SK-N-SH (cell line): ENCODE results near the gene SLC24A4. TPM values are rescaled to one million over a fixed set of nuclear protein-coding genes. Genes with fewer than 3 reads are reported as not detected.
"Not testable (repeated sequence)": the region's sequence is repeated elsewhere in the genome, so short reads cannot be mapped to it uniquely, and the experiment has no call there.

Experiments
- CTCF ChIA-PET: fragments of 300-600, 350-600 bp; formaldehyde crosslinking; extraction: SDS; loops from one replicate; lab custom pipeline; 2021; lab: Yijun Ruan, JAX
- POLR2A ChIA-PET: fragments of 350-600 bp; sonication (Branson Sonifier 250); formaldehyde crosslinking; extraction: SDS; loops from one replicate; lab custom pipeline; 2020; ENCODE audit warnings: antibody characterized with exemption, inconsistent platforms; lab: Yijun Ruan, JAX
- DNase-seq: peaks from one replicate; pipeline ENCODE4 v3.0.0; 2012
- H2AFZ ChIP-seq: fragments of 200-600 bp; sonication (generic); 2 replicates; pipeline ENCODE4 v1.8.1; 2016; ENCODE audit warnings: antibody characterized with exemption, mild to moderate bottlenecking, low read depth
- H3F3A ChIP-seq: fragments of 200-600 bp; sonication (generic); replicated peaks from 2 replicates; pipeline ENCODE3; 2016; ENCODE audit warnings: antibody characterized with exemption, mild to moderate bottlenecking; ENCODE audit not compliant: insufficient read depth
- H3K27ac ChIP-seq, 2 experiments: fragments of 200-500 bp in 1 of 2; fragments of 200-600 bp in 1 of 2; sonication (Bioruptor generic) in 1 of 2; sonication (generic), shearing (Covaris generic) in 1 of 2; 2 replicates each; pipeline versions ENCODE4 v1.5.1 to v1.6.1; 2014 to 2016; ENCODE audit warnings: low read depth in 2 of 2, inconsistent platforms in 1 of 2, low read length in 1 of 2, mild to moderate bottlenecking in 1 of 2, mixed read lengths in 1 of 2
- H3K27me3 ChIP-seq: fragments of 200-600 bp; sonication (generic), shearing (Covaris generic); 2 replicates; pipeline ENCODE4 v1.6.1; 2016; ENCODE audit warnings: mixed run types; ENCODE audit not compliant: insufficient read depth
- H3K36me3 ChIP-seq, 2 experiments: fragments of 200-500 bp in 1 of 2; fragments of 200-600 bp in 1 of 2; sonication (Bioruptor generic) in 1 of 2; sonication (generic) in 1 of 2; replicated peaks in 1 of 2; 2 replicates each; pipeline versions ENCODE3 to v1.5.1; 2014 to 2016; ENCODE audit warnings: low read length in 1 of 2, mild to moderate bottlenecking in 1 of 2; ENCODE audit not compliant: insufficient read depth in 2 of 2, control insufficient read depth in 1 of 2
- H3K4me1 ChIP-seq, 2 experiments: fragments of 200-500 bp in 1 of 2; fragments of 200-600 bp in 1 of 2; sonication (Bioruptor generic) in 1 of 2; sonication (generic), shearing (Covaris generic) in 1 of 2; 2 replicates each; pipeline versions ENCODE4 v1.5.1 to v1.6.1; 2014 to 2016; ENCODE audit warnings: low read depth in 1 of 2, low read length in 1 of 2, mixed run types in 1 of 2; ENCODE audit not compliant: insufficient read depth in 2 of 2, control insufficient read depth in 1 of 2
- H3K4me2 ChIP-seq: fragments of 200-600 bp; sonication (generic), shearing (Covaris generic); 2 replicates; pipeline ENCODE4 v1.6.1; 2017; ENCODE audit warnings: mixed run types
- H3K4me3 ChIP-seq, 2 experiments: fragments of 200-500 bp in 1 of 2; fragments of 200-600 bp in 1 of 2; sonication (Bioruptor generic) in 1 of 2; sonication (generic), shearing (Covaris generic) in 1 of 2; 2 replicates each; pipeline versions ENCODE4 v1.5.1 to v1.8.1; 2014 to 2016; ENCODE audit warnings: low read depth in 2 of 2, inconsistent platforms in 1 of 2, low read length in 1 of 2, mild to moderate bottlenecking in 1 of 2, mixed read lengths in 1 of 2, moderate library complexity in 1 of 2
- H3K79me2 ChIP-seq: fragments of 200-600 bp; sonication (generic); 2 replicates; pipeline ENCODE4 v1.8.1; 2017; ENCODE audit warnings: mild to moderate bottlenecking; ENCODE audit not compliant: insufficient read depth
- H3K9ac ChIP-seq: fragments of 200-600 bp; sonication (generic); 2 replicates; pipeline ENCODE4 v1.6.1; 2017; ENCODE audit warnings: mixed run types
- H3K9me2 ChIP-seq: fragments of 200-600 bp; sonication (generic); 2 replicates; pipeline ENCODE4 v1.6.1; 2017; ENCODE audit warnings: mixed run types
- H3K9me3 ChIP-seq: fragments of 200-600 bp; sonication (generic); 2 replicates; pipeline ENCODE4 v1.6.1; 2017; ENCODE audit warnings: mixed run types, mild to moderate bottlenecking, moderate library complexity
- H4K20me1 ChIP-seq: fragments of 200-600 bp; sonication (generic); 2 replicates; pipeline ENCODE4 v1.6.1; 2017; ENCODE audit warnings: mild to moderate bottlenecking, mixed run types; ENCODE audit not compliant: insufficient read depth
- ELF1 ChIP-seq: IDR thresholded peaks from 2 replicates; pipeline ENCODE4 v1.4.0; 2012
- EP300 ChIP-seq, 2 experiments: IDR thresholded peaks; 2 replicates each; pipeline versions ENCODE4 v1.4.0 to v1.6.1; 2012; ENCODE audit warnings: borderline replicate concordance in 1 of 2, low read depth in 1 of 2, low read length in 1 of 2
- FOXJ3 ChIP-seq: sonication (generic); formaldehyde crosslinking; IDR thresholded peaks from 2 replicates; pipeline ENCODE4 v1.5.1; 2020; ENCODE audit warnings: mild to moderate bottlenecking, missing genetic modification reagents
- GABPA ChIP-seq: IDR thresholded peaks from 2 replicates; pipeline ENCODE4 v1.4.0; 2012; ENCODE audit warnings: low read depth, mild to moderate bottlenecking
- SMC3 ChIP-seq: IDR thresholded peaks from 2 replicates; pipeline ENCODE4 v1.6.1; 2012; ENCODE audit warnings: low read depth, low read length, improper control_type of control experiment
- TCF12 ChIP-seq: IDR thresholded peaks from 2 replicates; pipeline ENCODE4 v1.4.0; 2012
- TEAD4 ChIP-seq: IDR thresholded peaks from 2 replicates; pipeline ENCODE4 v1.4.0; 2012; ENCODE audit warnings: mild to moderate bottlenecking, borderline replicate concordance; ENCODE audit not compliant: insufficient read depth
- WGBS: methylation state at CpG from one replicate; pipeline ENCODE4 v1.1.6; 2017; ENCODE audit warnings: low lambda C conversion rate; 5-methylcytosine and 5-hydroxymethylcytosine counted together
- polyA plus RNA-seq, 3 experiments: library from polyadenylated mRNA; depleted of rRNA; stranded (reverse); fragments of >200 nt; gene quantifications; 2 replicates each; pipeline ENCODE4 v1.2.3, GENCODE V29; 2012
- TF ChIP-seq, protein P1 (sequence below): IDR thresholded peaks from 2 replicates; pipeline ENCODE4 v1.4.0; 2012; ENCODE audit warnings: low read depth, borderline replicate concordance
- TF ChIP-seq, protein P2 (sequence below): fragments of 150-350 bp; IDR thresholded peaks from 2 replicates; pipeline ENCODE4 v1.6.1; 2017; ENCODE audit warnings: antibody characterized with exemption, low read length, low read depth, borderline replicate concordance
- TF ChIP-seq, protein P3 (sequence below): IDR thresholded peaks from 2 replicates; pipeline ENCODE4 v1.6.1; 2012; ENCODE audit warnings: mild to moderate bottlenecking, low read depth, low read length, moderate library complexity

The SLC24A4 gene
- polyA plus RNA-seq, 1 of the 3 experiments (the other 2 are of a cell fraction) = 0.07 TPM

DNA sequence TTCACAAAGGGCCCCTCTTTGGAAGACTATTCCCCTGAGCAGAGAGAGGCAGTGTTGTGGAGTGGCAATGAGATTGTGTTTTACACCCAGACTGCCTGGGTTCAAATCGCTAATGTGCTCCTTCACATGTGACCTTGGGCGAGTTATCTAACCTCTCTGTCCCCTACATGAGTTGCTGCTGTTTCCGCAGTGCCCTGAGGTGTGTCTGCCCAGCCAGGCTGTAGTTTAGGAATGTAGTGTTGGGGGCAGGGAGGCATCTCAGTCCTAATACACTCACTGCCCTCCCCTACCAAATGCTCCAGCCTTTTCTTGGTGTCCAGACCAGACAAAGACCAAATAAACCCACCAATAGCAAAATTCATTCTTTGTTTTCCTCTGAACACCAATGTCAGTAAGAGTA, 78.6 kb downstream of the SLC24A4 start:
- Histone ChIP-seq H3K4me1 (no peaks in the 10 kb centered on the region), H3K36me3 (no peaks in the 10 kb centered on the region), H3K4me3 (no peak overlapping the region), H3K9ac (no peak overlapping the region), H4K20me1 (no peaks in the 10 kb centered on the region), H2AFZ (no peak overlapping the region), H3F3A (peaks cover 2% of the 10 kb centered on the region), H3K27me3 (no peaks in the 10 kb centered on the region; the same call in 1 of the 2 replicates), H3K4me2 (no peak overlapping the region), H3K79me2 (no peaks in the 10 kb centered on the region), H3K27ac (no peak overlapping the region), H3K9me3 (no peaks in the 10 kb centered on the region), H3K9me2 (no peaks in the 10 kb centered on the region)
- WGBS = 10% methylated on average over 3 of the region's 3 CpGs
- CTCF ChIA-PET = no interaction called here
- no peak for DNase-seq
- POLR2A ChIA-PET = no interaction called here
- TF ChIP-seq, protein P1, sequence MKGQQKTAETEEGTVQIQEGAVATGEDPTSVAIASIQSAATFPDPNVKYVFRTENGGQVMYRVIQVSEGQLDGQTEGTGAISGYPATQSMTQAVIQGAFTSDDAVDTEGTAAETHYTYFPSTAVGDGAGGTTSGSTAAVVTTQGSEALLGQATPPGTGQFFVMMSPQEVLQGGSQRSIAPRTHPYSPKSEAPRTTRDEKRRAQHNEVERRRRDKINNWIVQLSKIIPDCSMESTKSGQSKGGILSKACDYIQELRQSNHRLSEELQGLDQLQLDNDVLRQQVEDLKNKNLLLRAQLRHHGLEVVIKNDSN = no peak
- TF ChIP-seq ELF1 = no peak
- TF ChIP-seq FOXJ3 = no peak

DNA sequence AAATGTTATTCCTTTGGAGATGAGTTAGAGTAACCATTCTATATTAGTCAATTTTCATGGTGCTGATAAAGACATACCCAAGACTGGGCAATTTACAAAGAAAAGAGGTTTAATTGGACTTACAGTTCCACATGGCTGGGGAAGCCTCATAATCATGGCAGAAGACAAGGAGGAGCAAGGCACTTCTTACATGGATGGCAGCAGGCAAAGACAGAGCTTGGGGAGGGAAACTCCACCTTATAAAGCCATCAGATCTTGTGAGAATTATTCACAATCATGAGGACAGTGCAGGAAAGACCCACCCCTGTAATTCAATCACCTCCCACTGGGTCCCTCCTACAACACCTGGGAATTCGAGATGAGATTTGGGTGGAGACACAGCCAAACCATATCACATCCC, 79.5 kb downstream of the SLC24A4 start:
- H3F3A ChIP-seq, H3K79me2 ChIP-seq, H3K4me1 ChIP-seq, DNase-seq, H3K4me3 ChIP-seq, H3K27ac ChIP-seq, H3K27me3 ChIP-seq, H3K36me3 ChIP-seq, POLR2A ChIA-PET, H3K9me3 ChIP-seq, CTCF ChIA-PET, H3K9ac ChIP-seq, H3K9me2 ChIP-seq, H4K20me1 ChIP-seq, H2AFZ ChIP-seq, H3K4me2 ChIP-seq: not testable (repeated sequence)
- WGBS = 10% methylated on average over 1 of the region's 1 CpG

DNA sequence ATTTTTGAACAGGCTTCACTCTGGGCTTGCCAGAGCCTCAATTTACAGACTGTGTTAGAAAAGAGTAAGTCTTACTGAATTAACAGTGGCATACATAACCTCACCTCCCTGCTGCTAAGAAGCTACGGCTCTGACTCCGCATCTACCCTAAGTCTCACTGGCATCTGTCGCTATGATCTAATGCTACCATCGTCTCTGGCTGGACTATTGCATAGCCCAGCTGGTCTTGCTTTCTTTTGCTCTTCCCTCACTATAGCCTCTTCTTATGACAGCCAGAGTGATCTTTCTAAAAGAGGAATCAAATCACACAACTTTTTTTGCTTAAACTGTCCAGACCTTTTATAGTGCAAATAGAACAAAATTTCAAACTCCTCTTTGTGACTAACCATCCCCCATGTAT, 81.1 kb downstream of the SLC24A4 start:
- POLR2A ChIA-PET = no interaction called here
- H3K9ac ChIP-seq = no peak overlapping the region
- WGBS = 17% methylated on average over 4 of the region's 4 CpGs
- H3K4me1 ChIP-seq = no peaks in the 10 kb centered on the region
- no peaks in the 10 kb centered on the region for H3K79me2 ChIP-seq
- H3K27me3 ChIP-seq = no peaks in the 10 kb centered on the region; the same call in 1 of the 2 replicates
- no peak overlapping the region for H3K4me3 ChIP-seq
- CTCF ChIA-PET = no interaction called here
- H2AFZ ChIP-seq = no peak overlapping the region
- H3F3A ChIP-seq = no peaks in the 10 kb centered on the region
- no peaks in the 10 kb centered on the region for H3K9me3 ChIP-seq
- no peak overlapping the region for H3K4me2 ChIP-seq
- H4K20me1 ChIP-seq = no peaks in the 10 kb centered on the region
- DNase-seq = no peak
- H3K27ac ChIP-seq = no peak overlapping the region
- TF ChIP-seq SMC3 (no peak), GABPA (no peak), EP300 (IDR thresholded peaks at IDR 0.05; ENCODE audit: borderline replicate concordance in 1 of 2, low read depth in 1 of 2, low read length in 1 of 2) (no peak)
- H3K36me3 ChIP-seq = no peaks in the 10 kb centered on the region
- H3K9me2 ChIP-seq = no peaks in the 10 kb centered on the region

DNA sequence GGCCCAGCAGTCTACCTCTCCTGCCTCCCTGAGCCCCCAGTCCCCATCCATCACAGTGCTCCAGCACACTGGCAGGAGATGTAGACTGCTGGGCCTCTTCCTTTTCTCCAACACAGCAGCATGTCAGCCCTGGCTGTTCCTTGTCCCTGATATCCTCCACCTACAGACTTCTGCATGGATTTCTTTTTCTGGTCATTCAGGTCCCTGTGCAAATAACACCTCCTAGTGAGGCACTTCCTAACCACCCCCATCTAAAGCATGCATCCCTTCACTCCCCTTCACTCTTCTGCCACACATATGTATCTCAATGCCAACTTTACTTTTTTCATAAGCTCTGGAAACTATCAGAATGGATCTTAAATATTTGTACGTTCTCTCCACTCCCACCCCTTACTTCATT, 81.5 kb downstream of the SLC24A4 start:
- CTCF ChIA-PET = no interaction called here
- Histone ChIP-seq H4K20me1 (no peaks in the 10 kb centered on the region), H2AFZ (no peak overlapping the region), H3K27ac (no peak overlapping the region), H3F3A (no peaks in the 10 kb centered on the region), H3K4me2 (no peak overlapping the region), H3K36me3 (no peaks in the 10 kb centered on the region), H3K79me2 (no peaks in the 10 kb centered on the region), H3K27me3 (no peaks in the 10 kb centered on the region; the same call in 1 of the 2 replicates), H3K4me3 (no peak overlapping the region), H3K4me1 (no peaks in the 10 kb centered on the region), H3K9ac (no peak overlapping the region), H3K9me3 (no peaks in the 10 kb centered on the region), H3K9me2 (no peaks in the 10 kb centered on the region)
- 16% methylated on average over 1 of the region's 1 CpG for WGBS
- POLR2A ChIA-PET = no interaction called here
- no peak for DNase-seq
- TF ChIP-seq, protein P2, sequence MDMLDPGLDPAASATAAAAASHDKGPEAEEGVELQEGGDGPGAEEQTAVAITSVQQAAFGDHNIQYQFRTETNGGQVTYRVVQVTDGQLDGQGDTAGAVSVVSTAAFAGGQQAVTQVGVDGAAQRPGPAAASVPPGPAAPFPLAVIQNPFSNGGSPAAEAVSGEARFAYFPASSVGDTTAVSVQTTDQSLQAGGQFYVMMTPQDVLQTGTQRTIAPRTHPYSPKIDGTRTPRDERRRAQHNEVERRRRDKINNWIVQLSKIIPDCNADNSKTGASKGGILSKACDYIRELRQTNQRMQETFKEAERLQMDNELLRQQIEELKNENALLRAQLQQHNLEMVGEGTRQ = no peak
- TF ChIP-seq TEAD4 = no peak
- no peak for TF ChIP-seq TCF12
- TF ChIP-seq, protein P3, sequence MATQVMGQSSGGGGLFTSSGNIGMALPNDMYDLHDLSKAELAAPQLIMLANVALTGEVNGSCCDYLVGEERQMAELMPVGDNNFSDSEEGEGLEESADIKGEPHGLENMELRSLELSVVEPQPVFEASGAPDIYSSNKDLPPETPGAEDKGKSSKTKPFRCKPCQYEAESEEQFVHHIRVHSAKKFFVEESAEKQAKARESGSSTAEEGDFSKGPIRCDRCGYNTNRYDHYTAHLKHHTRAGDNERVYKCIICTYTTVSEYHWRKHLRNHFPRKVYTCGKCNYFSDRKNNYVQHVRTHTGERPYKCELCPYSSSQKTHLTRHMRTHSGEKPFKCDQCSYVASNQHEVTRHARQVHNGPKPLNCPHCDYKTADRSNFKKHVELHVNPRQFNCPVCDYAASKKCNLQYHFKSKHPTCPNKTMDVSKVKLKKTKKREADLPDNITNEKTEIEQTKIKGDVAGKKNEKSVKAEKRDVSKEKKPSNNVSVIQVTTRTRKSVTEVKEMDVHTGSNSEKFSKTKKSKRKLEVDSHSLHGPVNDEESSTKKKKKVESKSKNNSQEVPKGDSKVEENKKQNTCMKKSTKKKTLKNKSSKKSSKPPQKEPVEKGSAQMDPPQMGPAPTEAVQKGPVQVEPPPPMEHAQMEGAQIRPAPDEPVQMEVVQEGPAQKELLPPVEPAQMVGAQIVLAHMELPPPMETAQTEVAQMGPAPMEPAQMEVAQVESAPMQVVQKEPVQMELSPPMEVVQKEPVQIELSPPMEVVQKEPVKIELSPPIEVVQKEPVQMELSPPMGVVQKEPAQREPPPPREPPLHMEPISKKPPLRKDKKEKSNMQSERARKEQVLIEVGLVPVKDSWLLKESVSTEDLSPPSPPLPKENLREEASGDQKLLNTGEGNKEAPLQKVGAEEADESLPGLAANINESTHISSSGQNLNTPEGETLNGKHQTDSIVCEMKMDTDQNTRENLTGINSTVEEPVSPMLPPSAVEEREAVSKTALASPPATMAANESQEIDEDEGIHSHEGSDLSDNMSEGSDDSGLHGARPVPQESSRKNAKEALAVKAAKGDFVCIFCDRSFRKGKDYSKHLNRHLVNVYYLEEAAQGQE = no peak
